ENCODE results near the gene POLRMT. TPM values are rescaled to one million over a fixed set of nuclear protein-coding genes. Genes with fewer than 3 reads are reported as not detected.

The POLRMT gene
- polyA plus RNA-seq, 1 donor (not counting 4 experiments of a cell fraction or from before 2014, with no cell fraction given), result 33.3 TPM

DNA sequence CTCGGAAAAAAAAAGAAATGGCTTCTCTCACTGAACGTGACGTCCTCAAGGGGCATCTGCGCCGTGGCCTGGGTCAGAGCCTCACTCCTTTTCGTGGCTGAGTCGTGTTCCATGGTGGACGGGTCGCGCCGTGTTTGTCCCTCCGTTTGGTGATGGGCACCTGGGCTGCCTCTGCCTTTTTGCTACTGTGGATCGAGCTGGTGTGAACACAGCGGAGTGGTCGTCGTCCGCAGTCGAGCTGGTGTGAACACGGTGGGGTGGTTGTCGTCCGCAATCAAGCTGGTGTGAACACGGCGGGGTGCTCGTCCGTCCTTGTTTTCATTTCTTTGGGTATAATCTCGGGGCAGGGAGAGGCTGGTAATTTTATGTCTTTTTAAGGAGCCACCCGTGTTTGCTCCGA is 32.0 kb downstream of the POLRMT start:
- no peak overlapping the region for H3K27ac ChIP-seq (ENCODE audit: control insufficient read depth, insufficient read depth, low read length)
- H3K4me3 ChIP-seq (ENCODE audit: control insufficient read depth in 2 of 3, extremely low read depth in 1 of 3, insufficient read depth in 2 of 3, low read depth in 1 of 3, low read length in 3 of 3), result no peak overlapping the region

GRCh38 chr19:597406-598315 is 35.7 kb downstream of the POLRMT start:
- Histone ChIP-seq H2AFZ (ENCODE audit: control insufficient read depth, low read length) (no peak overlapping the region), H3K27me3 (ENCODE audit: control insufficient read depth, extremely low read depth, insufficient read depth, low read length) (peaks cover 21% of the 10 kb centered on the region), H3K79me2 (ENCODE audit: control insufficient read depth, insufficient read depth, low read length) (no peaks in the 10 kb centered on the region), H3K9me3 (ENCODE audit: control insufficient read depth, low read depth, low read length) (no peaks in the 10 kb centered on the region), H3K4me3 (ENCODE audit: control insufficient read depth in 2 of 3, extremely low read depth in 1 of 3, insufficient read depth in 2 of 3, low read depth in 1 of 3, low read length in 3 of 3) (no peak overlapping the region), H3K9ac (ENCODE audit: control insufficient read depth, extremely low read depth, insufficient read depth, low read length) (no peak overlapping the region), H3K9me1 (ENCODE audit: control insufficient read depth, extremely low read depth, insufficient read depth, low read length) (no peaks in the 10 kb centered on the region), H3K4me1 (ENCODE audit: control insufficient read depth, extremely low read depth, insufficient read depth, low read length) (no peaks in the 10 kb centered on the region), H3K36me3 (ENCODE audit: control insufficient read depth in 2 of 2, extremely low read depth in 1 of 2, insufficient read depth in 2 of 2, low read length in 2 of 2) (no peaks in the 10 kb centered on the region), H4K20me1 (ENCODE audit: control insufficient read depth, extremely low read depth, insufficient read depth, low read length) (peaks cover 2% of the 10 kb centered on the region), H3K27ac (ENCODE audit: control insufficient read depth, insufficient read depth, low read length) (no peak overlapping the region), H3K4me2 (ENCODE audit: control insufficient read depth, extremely low read depth, insufficient read depth, low read depth, low read length) (no peak overlapping the region)
- dilution Hi-C loops (cut with MboI; ENCODE audit: extremely low pct_ligation_motif_present, low sequenced_read_pairs), result no loop called here
- TF ChIP-seq EZH2 (IDR thresholded peaks at IDR 0.05; ENCODE audit: low read length), result no peak
- TF ChIP-seq CTCF (optimal IDR thresholded peaks at IDR 0.05 in 1 of 3, IDR thresholded peaks at IDR 0.05 in 1 of 3, conservative IDR thresholded peaks at IDR 0.05 in 1 of 3; ENCODE audit: extremely low read depth in 1 of 3, insufficient read depth in 2 of 3, low read length in 3 of 3), result no peak
- DNase-seq (ENCODE audit: low read depth, low spot score) (no peak), FAIRE-seq (no peak)

More for the DNA sequence above, 32.0 kb downstream of the POLRMT start:
- no peak for TF ChIP-seq CTCF (optimal IDR thresholded peaks at IDR 0.05 in 1 of 3, IDR thresholded peaks at IDR 0.05 in 1 of 3, conservative IDR thresholded peaks at IDR 0.05 in 1 of 3; ENCODE audit: extremely low read depth in 1 of 3, insufficient read depth in 2 of 3, low read length in 3 of 3)
- no peak for TF ChIP-seq EZH2 (IDR thresholded peaks at IDR 0.05; ENCODE audit: low read length)
- Histone ChIP-seq H3K79me2 (ENCODE audit: control insufficient read depth, insufficient read depth, low read length) (no peaks in the 10 kb centered on the region), H3K4me1 (ENCODE audit: control insufficient read depth, extremely low read depth, insufficient read depth, low read length) (no peaks in the 10 kb centered on the region), H3K9me1 (ENCODE audit: control insufficient read depth, extremely low read depth, insufficient read depth, low read length) (no peaks in the 10 kb centered on the region), H3K4me2 (ENCODE audit: control insufficient read depth, extremely low read depth, insufficient read depth, low read depth, low read length) (no peak overlapping the region), H2AFZ (ENCODE audit: control insufficient read depth, low read length) (no peak overlapping the region), H3K9ac (ENCODE audit: control insufficient read depth, extremely low read depth, insufficient read depth, low read length) (no peak overlapping the region), H3K9me3 (ENCODE audit: control insufficient read depth, low read depth, low read length) (no peaks in the 10 kb centered on the region), H3K27me3 (ENCODE audit: control insufficient read depth, extremely low read depth, insufficient read depth, low read length) (peaks cover 3% of the 10 kb centered on the region), H3K36me3 (ENCODE audit: control insufficient read depth in 2 of 2, extremely low read depth in 1 of 2, insufficient read depth in 2 of 2, low read length in 2 of 2) (no peaks in the 10 kb centered on the region), H4K20me1 (ENCODE audit: control insufficient read depth, extremely low read depth, insufficient read depth, low read length) (peaks cover 2% of the 10 kb centered on the region)
- dilution Hi-C loops (cut with MboI; ENCODE audit: extremely low pct_ligation_motif_present, low sequenced_read_pairs), result no loop called here
- FAIRE-seq (no peak), DNase-seq (ENCODE audit: low read depth, low spot score) (no peak)
